IMR-90 (cell line): ENCODE data around the gene KLHL25. TPM values are rescaled to one million over a fixed set of nuclear protein-coding genes. Genes with fewer than 3 reads are reported as not detected.

ENCODE experiments used
- ATAC-seq: fragments of 200-7000 bp; cut with Tn5 transposase; 2 replicates; pipeline ENCODE4 v1.9.1; 2020; ENCODE audit warnings: low read depth, mild to moderate bottlenecking, moderate library complexity
- BruUV-seq: library from RNA; stranded (reverse); fragments of 400-500 nt; replicated peaks from 2 replicates; lab custom pipeline; 2021; lab: Mats Ljungman, UMichigan
- CTCF ChIA-PET: fragments of 300-600 bp; formaldehyde crosslinking; extraction: SDS; loops from one replicate; lab custom pipeline; 2021; ENCODE audit warnings: antibody characterized with exemption; lab: Yijun Ruan, JAX
- POLR2A ChIA-PET: fragments of 300-600 bp; sonication (Branson Sonifier 250); formaldehyde crosslinking; loops from one replicate; lab custom pipeline; 2022; ENCODE audit warnings: antibody characterized with exemption; ENCODE audit not compliant: unreplicated experiment; lab: Charles Lee
- DNase-seq: peaks from one replicate; pipeline ENCODE4 v3.0.0; 2013
- H2AFZ ChIP-seq: replicated peaks from 2 replicates; pipeline ENCODE3; 2013; ENCODE audit warnings: low read length, mild to moderate bottlenecking; ENCODE audit not compliant: poor library complexity
- H2AK5ac ChIP-seq: 2 replicates; pipeline ENCODE4 v1.6.1; 2013; ENCODE audit warnings: low read depth, low read length, inconsistent platforms
- H2AK9ac ChIP-seq: replicated peaks from 2 replicates; pipeline ENCODE3; 2013; ENCODE audit warnings: mild to moderate bottlenecking, low read depth, low read length, moderate library complexity; ENCODE audit not compliant: poor library complexity
- H2BK120ac ChIP-seq: 2 replicates; pipeline ENCODE4 v1.6.1; 2013; ENCODE audit warnings: low read depth, low read length, inconsistent platforms
- H2BK15ac ChIP-seq: 3 replicates; pipeline ENCODE4 v1.6.1; 2013; ENCODE audit warnings: low read depth, low read length, inconsistent platforms
- H2BK20ac ChIP-seq: 2 replicates; pipeline ENCODE4 v1.6.1; 2013; ENCODE audit warnings: low read depth, mild to moderate bottlenecking, inconsistent platforms, low read length, moderate library complexity
- H2BK5ac ChIP-seq: 2 replicates; pipeline ENCODE4 v1.6.1; 2013; ENCODE audit warnings: mild to moderate bottlenecking, low read depth, low read length, inconsistent platforms; ENCODE audit not compliant: poor library complexity, severe bottlenecking
- H3K14ac ChIP-seq: replicated peaks from 2 replicates; pipeline ENCODE4 v1.6.1; 2013; ENCODE audit warnings: low read depth, low read length, inconsistent platforms
- H3K18ac ChIP-seq: 2 replicates; pipeline ENCODE4 v1.6.1; 2013; ENCODE audit warnings: low read depth, low read length, control low read depth
- H3K23ac ChIP-seq: 2 replicates; pipeline ENCODE4 v1.6.1; 2013; ENCODE audit warnings: low read depth, low read length, inconsistent platforms
- H3K27ac ChIP-seq: 2 replicates; pipeline ENCODE4 v1.5.1; 2013; ENCODE audit warnings: mild to moderate bottlenecking, control low read depth, low read length; ENCODE audit not compliant: insufficient read depth
- H3K27me3 ChIP-seq: 2 replicates; pipeline ENCODE4 v1.6.1; 2013; ENCODE audit warnings: low read length; ENCODE audit not compliant: control insufficient read depth, insufficient read depth
- H3K36me3 ChIP-seq: 2 replicates; pipeline ENCODE4 v1.6.1; 2013; ENCODE audit warnings: low read length, mixed read lengths; ENCODE audit not compliant: control insufficient read depth, insufficient read depth
- H3K4ac ChIP-seq: 2 replicates; pipeline ENCODE4 v1.6.1; 2013; ENCODE audit warnings: low read depth, low read length, inconsistent platforms
- H3K4me1 ChIP-seq: 2 replicates; pipeline ENCODE4 v1.6.1; 2013; ENCODE audit warnings: low read length, mixed read lengths; ENCODE audit not compliant: control insufficient read depth, insufficient read depth
- H3K4me2 ChIP-seq: 2 replicates; pipeline ENCODE4 v1.6.1; 2013; ENCODE audit warnings: low read depth, mild to moderate bottlenecking, control low read depth, low read length, moderate library complexity
- H3K4me3 ChIP-seq: 2 replicates; pipeline ENCODE4 v1.5.1; 2013; ENCODE audit warnings: low read depth, mild to moderate bottlenecking, control low read depth, low read length, moderate library complexity; ENCODE audit not compliant: insufficient read depth
- H3K56ac ChIP-seq: 2 replicates; pipeline ENCODE4 v1.6.1; 2013; ENCODE audit warnings: low read length, inconsistent platforms; ENCODE audit not compliant: insufficient read depth; ENCODE audit errors: extremely low read depth
- H3K79me1 ChIP-seq, 2 experiments: 2 replicates each; pipeline ENCODE4 v1.6.1; 2013; ENCODE audit warnings: low read length in 2 of 2, inconsistent platforms in 1 of 2, low read depth in 1 of 2
- H3K9ac ChIP-seq: 2 replicates; pipeline ENCODE4 v1.6.1; 2013; ENCODE audit warnings: low read depth, low read length, control low read depth
- H3K9me1 ChIP-seq: 2 replicates; pipeline ENCODE4 v1.6.1; 2013; ENCODE audit warnings: low read length, inconsistent platforms; ENCODE audit not compliant: insufficient read depth
- H3K9me3 ChIP-seq: 2 replicates; pipeline ENCODE4 v1.6.1; 2013; ENCODE audit warnings: low read length; ENCODE audit not compliant: control insufficient read depth, insufficient read depth
- H4K20me1 ChIP-seq: 2 replicates; pipeline ENCODE4 v1.6.1; 2013; ENCODE audit warnings: low read length, inconsistent platforms; ENCODE audit not compliant: insufficient read depth
- H4K5ac ChIP-seq: 2 replicates; pipeline ENCODE4 v1.6.1; 2013; ENCODE audit warnings: mild to moderate bottlenecking, low read depth, low read length, control low read depth
- H4K8ac ChIP-seq, 2 experiments: 2 replicates each; pipeline ENCODE4 v1.6.1; 2013; ENCODE audit warnings: low read depth in 2 of 2, low read length in 2 of 2, control low read depth in 1 of 2, inconsistent platforms in 1 of 2
- H4K91ac ChIP-seq: 2 replicates; pipeline ENCODE4 v1.6.1; 2013; ENCODE audit warnings: low read depth, low read length, inconsistent platforms; ENCODE audit not compliant: insufficient read depth
- BHLHE40 ChIP-seq: fragments of 150-350 bp; IDR thresholded peaks from 2 replicates; pipeline ENCODE4 v1.6.1; 2016; ENCODE audit warnings: mild to moderate bottlenecking, low read depth, low read length
- CEBPB ChIP-seq: IDR thresholded peaks from 2 replicates; pipeline ENCODE4 v1.6.1; 2012; ENCODE audit warnings: low read depth, low read length, improper control_type of control experiment
- CHD1 ChIP-seq: IDR thresholded peaks from 2 replicates; pipeline ENCODE4 v1.6.1; 2012; ENCODE audit warnings: low read depth, low read length, improper control_type of control experiment
- ELK1 ChIP-seq: fragments of 150-350 bp; IDR thresholded peaks from 2 replicates; pipeline ENCODE4 v1.6.1; 2016; ENCODE audit warnings: low read depth, mild to moderate bottlenecking, low read length, moderate library complexity, borderline replicate concordance
- FOS ChIP-seq: fragments of 150-350 bp; IDR thresholded peaks from 2 replicates; pipeline ENCODE4 v1.6.1; 2016; ENCODE audit warnings: low read depth, low read length
- MAFK ChIP-seq: IDR thresholded peaks from 2 replicates; pipeline ENCODE4 v1.6.1; 2012; ENCODE audit warnings: low read depth, low read length, improper control_type of control experiment
- MAZ ChIP-seq: IDR thresholded peaks from 2 replicates; pipeline ENCODE4 v1.6.1; 2012; ENCODE audit warnings: low read depth, mild to moderate bottlenecking, low read length, improper control_type of control experiment, moderate library complexity, borderline replicate concordance
- MXI1 ChIP-seq: IDR thresholded peaks from 2 replicates; pipeline ENCODE4 v1.6.1; 2012; ENCODE audit warnings: low read depth, mild to moderate bottlenecking, low read length, moderate library complexity, borderline replicate concordance
- NFE2L2 ChIP-seq: fragments of 150-350 bp; IDR thresholded peaks from 2 replicates; pipeline ENCODE4 v1.6.1; 2016; ENCODE audit warnings: low read depth, mild to moderate bottlenecking, low read length
- POLR2A ChIP-seq: IDR thresholded peaks from 2 replicates; pipeline ENCODE4 v1.6.1; 2012; ENCODE audit warnings: mild to moderate bottlenecking, low read depth, low read length
- RAD21 ChIP-seq: IDR thresholded peaks from 2 replicates; pipeline ENCODE4 v1.6.1; 2012; ENCODE audit warnings: low read length, improper control_type of control experiment
- RCOR1 ChIP-seq: IDR thresholded peaks from 2 replicates; pipeline ENCODE4 v1.6.1; 2012; ENCODE audit warnings: mild to moderate bottlenecking, low read length, improper control_type of control experiment; ENCODE audit not compliant: insufficient replicate concordance
- RFX5 ChIP-seq: IDR thresholded peaks from 2 replicates; pipeline ENCODE4 v1.8.0; 2012; ENCODE audit warnings: low read depth, mild to moderate bottlenecking, low read length, moderate library complexity
- SMC3 ChIP-seq: fragments of 150-350 bp; IDR thresholded peaks from 2 replicates; pipeline ENCODE4 v1.6.1; 2016; ENCODE audit warnings: low read depth, mild to moderate bottlenecking, antibody characterized with exemption, low read length, moderate library complexity
- WGBS, 2 experiments: methylation state at CpG; one replicate each; pipeline versions ENCODE4 v1.1.5 to v1.1.7; 2013; ENCODE audit warnings: missing lambda C conversion rate in 2 of 2; ENCODE audit not compliant: insufficient read length in 1 of 2; ENCODE audit errors: extremely low coverage in 2 of 2; 5-methylcytosine and 5-hydroxymethylcytosine counted together
- dilution Hi-C: fragments of 300-500 bp; cut with HindIII; formaldehyde crosslinking; loops from one replicate; pipeline ENCODE4 v1.14.3; 2018; ENCODE audit warnings: low sequenced_read_pairs; ENCODE audit not compliant: unreplicated experiment
- in situ Hi-C: fragments of 300-500 bp; cut with MboI; formaldehyde crosslinking; loops from 3 replicates; pipeline ENCODE4 v1.14.3; 2019; ENCODE audit warnings: low sequenced_read_pairs, inconsistent platforms, mixed read lengths
- intact Hi-C: fragments of 100-400 bp; cut with micrococcal nuclease; formaldehyde crosslinking; loops from 2 replicates; pipeline ENCODE4 v1.10.0; 2022
- polyA plus RNA-seq, 3 experiments: library from polyadenylated mRNA; depleted of rRNA; stranded (reverse); fragments of >200 nt; gene quantifications; 2 replicates each; pipeline ENCODE4 v1.2.3, GENCODE V29; 2012; ENCODE audit warnings: low replicate concordance in 1 of 3
- total RNA-seq: library from RNA; depleted of rRNA; stranded (reverse); fragments of >200 nt; gene quantifications from 2 replicates; pipeline ENCODE4 v1.2.3, GENCODE V29; 2012
- TF ChIP-seq, protein P1 (sequence below): conservative IDR thresholded peaks from 2 replicates; pipeline ENCODE4 v1.5.1; 2012; ENCODE audit warnings: mild to moderate bottlenecking, low read depth, low read length, improper control_type of control experiment
- TF ChIP-seq, protein P2 (sequence below): fragments of 150-350 bp; IDR thresholded peaks from 2 replicates; pipeline ENCODE4 v1.6.1; 2017; ENCODE audit warnings: mild to moderate bottlenecking, antibody characterized with exemption, low read length, low read depth

The KLHL25 gene
- total and polyA plus RNA-seq, 2 of the 4 experiments (the other 2 are of a cell fraction), result 2.7 to 5.6 TPM

DNA sequence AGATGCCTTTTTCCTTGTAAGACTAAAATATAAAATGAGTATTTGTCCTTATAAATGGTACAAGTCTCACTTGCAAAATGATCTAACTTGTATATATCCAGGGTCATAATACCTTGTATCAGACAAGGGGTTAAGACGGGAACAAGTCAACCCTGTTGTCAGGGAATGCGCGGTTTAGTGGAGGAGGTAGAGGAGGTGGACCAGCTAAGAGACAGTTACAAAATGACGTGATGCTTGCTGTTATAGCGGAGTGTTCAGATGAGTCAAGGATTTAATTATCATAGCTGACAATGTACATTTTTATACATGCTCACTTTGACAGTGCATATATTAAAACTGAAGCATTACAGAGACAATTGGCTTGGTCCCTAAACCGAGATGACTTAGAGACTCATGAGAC, 26.8 kb upstream of the KLHL25 start:
- no TSS peak for BruUV-seq
- Histone ChIP-seq H3K4me1 (no peaks in the 10 kb centered on the region), H4K91ac (no peak overlapping the region), H3K18ac (no peak overlapping the region), H2AFZ (no peak overlapping the region), H2BK120ac (no peak overlapping the region), H3K56ac (no peak overlapping the region), H2BK5ac (no peak overlapping the region), H3K27me3 (peaks cover 11% of the 10 kb centered on the region), H2AK5ac (no peak overlapping the region), H3K4me3 (no peak overlapping the region), H2AK9ac (no peak overlapping the region), H4K8ac (no peak overlapping the region), H3K9me1 (no peaks in the 10 kb centered on the region), H4K20me1 (no peaks in the 10 kb centered on the region), H3K9me3 (no peaks in the 10 kb centered on the region), H4K5ac (no peak overlapping the region), H3K4me2 (no peak overlapping the region), H3K27ac (no peak overlapping the region), H3K36me3 (no peaks in the 10 kb centered on the region), H2BK20ac (no peak overlapping the region), H3K14ac (no peak overlapping the region), H2BK15ac (no peak overlapping the region), H3K4ac (no peak overlapping the region), H3K79me1 (no peaks in the 10 kb centered on the region), H3K23ac (no peak overlapping the region), H3K9ac (no peak overlapping the region)
- dilution Hi-C loops (no loop called here), intact Hi-C loops (no loop called here), in situ Hi-C loops (no loop called here)
- ChIA-PET POLR2A (no interaction called here), CTCF (no interaction called here)
- DNase-seq (no peak), ATAC-seq (no peak)
- TF ChIP-seq CHD1, result no peak
- TF ChIP-seq RCOR1, result no peak
- no peak for TF ChIP-seq MXI1
- no peak for TF ChIP-seq RAD21
- TF ChIP-seq, protein P1, sequence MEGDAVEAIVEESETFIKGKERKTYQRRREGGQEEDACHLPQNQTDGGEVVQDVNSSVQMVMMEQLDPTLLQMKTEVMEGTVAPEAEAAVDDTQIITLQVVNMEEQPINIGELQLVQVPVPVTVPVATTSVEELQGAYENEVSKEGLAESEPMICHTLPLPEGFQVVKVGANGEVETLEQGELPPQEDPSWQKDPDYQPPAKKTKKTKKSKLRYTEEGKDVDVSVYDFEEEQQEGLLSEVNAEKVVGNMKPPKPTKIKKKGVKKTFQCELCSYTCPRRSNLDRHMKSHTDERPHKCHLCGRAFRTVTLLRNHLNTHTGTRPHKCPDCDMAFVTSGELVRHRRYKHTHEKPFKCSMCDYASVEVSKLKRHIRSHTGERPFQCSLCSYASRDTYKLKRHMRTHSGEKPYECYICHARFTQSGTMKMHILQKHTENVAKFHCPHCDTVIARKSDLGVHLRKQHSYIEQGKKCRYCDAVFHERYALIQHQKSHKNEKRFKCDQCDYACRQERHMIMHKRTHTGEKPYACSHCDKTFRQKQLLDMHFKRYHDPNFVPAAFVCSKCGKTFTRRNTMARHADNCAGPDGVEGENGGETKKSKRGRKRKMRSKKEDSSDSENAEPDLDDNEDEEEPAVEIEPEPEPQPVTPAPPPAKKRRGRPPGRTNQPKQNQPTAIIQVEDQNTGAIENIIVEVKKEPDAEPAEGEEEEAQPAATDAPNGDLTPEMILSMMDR, result no peak
- no peak for TF ChIP-seq CEBPB
- TF ChIP-seq ELK1, result no peak
- TF ChIP-seq POLR2A, result no peak
- TF ChIP-seq RFX5, result no peak
- no peak for TF ChIP-seq MAZ
- TF ChIP-seq NFE2L2, result no peak
- TF ChIP-seq, protein P2, sequence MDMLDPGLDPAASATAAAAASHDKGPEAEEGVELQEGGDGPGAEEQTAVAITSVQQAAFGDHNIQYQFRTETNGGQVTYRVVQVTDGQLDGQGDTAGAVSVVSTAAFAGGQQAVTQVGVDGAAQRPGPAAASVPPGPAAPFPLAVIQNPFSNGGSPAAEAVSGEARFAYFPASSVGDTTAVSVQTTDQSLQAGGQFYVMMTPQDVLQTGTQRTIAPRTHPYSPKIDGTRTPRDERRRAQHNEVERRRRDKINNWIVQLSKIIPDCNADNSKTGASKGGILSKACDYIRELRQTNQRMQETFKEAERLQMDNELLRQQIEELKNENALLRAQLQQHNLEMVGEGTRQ, result no peak
- TF ChIP-seq SMC3, result no peak
- no peak for TF ChIP-seq MAFK
- no peak for TF ChIP-seq FOS
- TF ChIP-seq BHLHE40, result no peak
- 50% methylated on average over 1 of the region's 6 CpGs; no CpG with 5 or more reads in 1 of the 2 experiments for WGBS, 2 experiments
